B cell (primary cell): ENCODE measurements around the gene SUMO3.

ENCODE experiments used
- CTCF ChIP-seq: fragments of 200-600 bp; IDR thresholded peaks from one replicate; pipeline ENCODE4 v1.8.0; 2022; ENCODE audit warnings: antibody characterized with exemption, mild to moderate bottlenecking
- EZH2 ChIP-seq: IDR thresholded peaks from 2 replicates; pipeline ENCODE4 v1.6.1; 2012; ENCODE audit warnings: borderline replicate concordance, low read depth, mild to moderate bottlenecking, moderate library complexity, low read length; ENCODE audit not compliant: insufficient read depth, poor library complexity, severe bottlenecking

- no peak for TF ChIP-seq CTCF
- TF ChIP-seq EZH2: no peak
These were observed 38.3 kb upstream of the SUMO3 start for GRCh38 chr21:44856131-44856530.
